ENCODE data around the gene ERO1B.

ERO1B gene

GRCh38 chr1:236242568-236242967 is 39.2 kb downstream of the ERO1B start:
- DNase-seq (ENCODE audit: low read depth) = no peak
- no peak overlapping the region for H3K4me3 ChIP-seq (ENCODE audit: control insufficient read depth, low read depth, low read length)
- TF ChIP-seq, protein P1, sequence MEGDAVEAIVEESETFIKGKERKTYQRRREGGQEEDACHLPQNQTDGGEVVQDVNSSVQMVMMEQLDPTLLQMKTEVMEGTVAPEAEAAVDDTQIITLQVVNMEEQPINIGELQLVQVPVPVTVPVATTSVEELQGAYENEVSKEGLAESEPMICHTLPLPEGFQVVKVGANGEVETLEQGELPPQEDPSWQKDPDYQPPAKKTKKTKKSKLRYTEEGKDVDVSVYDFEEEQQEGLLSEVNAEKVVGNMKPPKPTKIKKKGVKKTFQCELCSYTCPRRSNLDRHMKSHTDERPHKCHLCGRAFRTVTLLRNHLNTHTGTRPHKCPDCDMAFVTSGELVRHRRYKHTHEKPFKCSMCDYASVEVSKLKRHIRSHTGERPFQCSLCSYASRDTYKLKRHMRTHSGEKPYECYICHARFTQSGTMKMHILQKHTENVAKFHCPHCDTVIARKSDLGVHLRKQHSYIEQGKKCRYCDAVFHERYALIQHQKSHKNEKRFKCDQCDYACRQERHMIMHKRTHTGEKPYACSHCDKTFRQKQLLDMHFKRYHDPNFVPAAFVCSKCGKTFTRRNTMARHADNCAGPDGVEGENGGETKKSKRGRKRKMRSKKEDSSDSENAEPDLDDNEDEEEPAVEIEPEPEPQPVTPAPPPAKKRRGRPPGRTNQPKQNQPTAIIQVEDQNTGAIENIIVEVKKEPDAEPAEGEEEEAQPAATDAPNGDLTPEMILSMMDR (conservative IDR thresholded peaks at IDR 0.05; ENCODE audit: control insufficient read depth, insufficient read depth, low read depth, low read length) = no peak

DNA sequence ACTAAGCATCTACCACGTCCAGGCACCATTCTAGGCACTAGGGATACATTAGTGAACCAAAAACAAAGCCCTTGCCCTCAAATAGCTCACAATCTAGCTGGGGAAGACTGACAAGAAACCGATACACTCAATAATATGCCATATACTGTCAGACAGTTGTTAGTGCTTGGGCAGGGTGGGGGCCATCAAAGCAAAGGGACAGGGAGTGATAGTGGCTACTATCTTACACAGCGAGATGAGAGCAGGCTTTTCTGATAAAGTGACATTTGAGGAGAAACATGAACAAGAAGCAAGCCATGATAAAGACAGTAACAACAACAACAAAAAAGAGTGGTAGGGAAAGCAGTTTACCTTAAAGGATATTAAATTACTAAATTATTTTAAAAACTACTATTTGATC is 41.1 kb downstream of the ERO1B start:
- no peak for DNase-seq (ENCODE audit: low read depth)
- TF ChIP-seq, protein P1 (conservative IDR thresholded peaks at IDR 0.05; ENCODE audit: control insufficient read depth, insufficient read depth, low read depth, low read length) = no peak

GRCh38 chr1:236239092-236239585 is 42.6 kb downstream of the ERO1B start:
- DNase-seq (ENCODE audit: low read depth) = no peak
- H3K4me3 ChIP-seq (ENCODE audit: control insufficient read depth, low read depth, low read length) = no peak overlapping the region
- TF ChIP-seq, protein P1 (conservative IDR thresholded peaks at IDR 0.05; ENCODE audit: control insufficient read depth, insufficient read depth, low read depth, low read length) = no peak

More for the DNA sequence above, 41.1 kb downstream of the ERO1B start:
- no peak overlapping the region for H3K4me3 ChIP-seq (ENCODE audit: control insufficient read depth, low read depth, low read length)

- no peak for DNase-seq (ENCODE audit: low read depth)
- TF ChIP-seq, protein P1 (conservative IDR thresholded peaks at IDR 0.05; ENCODE audit: control insufficient read depth, insufficient read depth, low read depth, low read length) = no peak
- H3K4me3 ChIP-seq (ENCODE audit: control insufficient read depth, low read depth, low read length) = no peak overlapping the region
Observed at GRCh38 chr1:236235116-236235515, 46.6 kb downstream of the ERO1B start.

- DNase-seq (ENCODE audit: low read depth) = no peak
- TF ChIP-seq, protein P1 (conservative IDR thresholded peaks at IDR 0.05; ENCODE audit: control insufficient read depth, insufficient read depth, low read depth, low read length) = no peak
- no peak overlapping the region for H3K4me3 ChIP-seq (ENCODE audit: control insufficient read depth, low read depth, low read length)
Observed at GRCh38 chr1:236228411-236228810, 53.3 kb downstream of the ERO1B start.

GRCh38 chr1:236222632-236223031 is 59.1 kb downstream of the ERO1B start:
- no peak overlapping the region for H3K4me3 ChIP-seq (ENCODE audit: control insufficient read depth, low read depth, low read length)
- DNase-seq (ENCODE audit: low read depth) = no peak
- TF ChIP-seq, protein P1 (conservative IDR thresholded peaks at IDR 0.05; ENCODE audit: control insufficient read depth, insufficient read depth, low read depth, low read length) = no peak

- no peak overlapping the region for H3K4me3 ChIP-seq (ENCODE audit: control insufficient read depth, low read depth, low read length)
- TF ChIP-seq, protein P1 (conservative IDR thresholded peaks at IDR 0.05; ENCODE audit: control insufficient read depth, insufficient read depth, low read depth, low read length) = no peak
- DNase-seq (ENCODE audit: low read depth) = no peak
Observed at GRCh38 chr1:236220473-236220872, 61.3 kb downstream of the ERO1B start.

Data from fibroblast of mammary gland (primary cell).